Lower lobe of right lung (tissue), 2 donors: Measurements from ENCODE around the gene CCL1. TPM values are rescaled to one million over a fixed set of nuclear protein-coding genes. Genes with fewer than 3 reads are reported as not detected.

Source experiments
- ATAC-seq, 2 donors: fragments of 200-7000 bp; cut with Tn5 transposase; one replicate each; pipeline ENCODE4 v1.9.1; 2020 to 2022; ENCODE audit warnings: mild to moderate bottlenecking in 2 of 2, moderate library complexity in 2 of 2
- DNase-seq: peaks from one replicate; pipeline ENCODE4 v3.0.0-alpha.2; 2020
- H3K27ac ChIP-seq: fragments of 200-600 bp; one replicate; pipeline ENCODE4 v1.8.0; 2022
- H3K27me3 ChIP-seq: fragments of 200-600 bp; one replicate; pipeline ENCODE4 v1.8.0; 2022; ENCODE audit warnings: low read depth
- H3K36me3 ChIP-seq: fragments of 200-600 bp; one replicate; pipeline ENCODE4 v1.8.0; 2022; ENCODE audit warnings: mild to moderate bottlenecking
- H3K4me1 ChIP-seq: fragments of 200-600 bp; one replicate; pipeline ENCODE4 v1.8.0; 2022
- H3K4me3 ChIP-seq: fragments of 200-600 bp; one replicate; pipeline ENCODE4 v1.8.0; 2022; ENCODE audit warnings: mild to moderate bottlenecking
- H3K9me3 ChIP-seq: fragments of 200-600 bp; one replicate; pipeline ENCODE4 v1.8.0; 2022
- intact Hi-C: fragments of 100-400 bp; cut with DNase I; formaldehyde crosslinking; loops from one replicate; pipeline ENCODE4 v1.11.0; 2022
- total RNA-seq: library from RNA; stranded (reverse); fragmentation: NEBNext Ultra II Directional; extraction: Animal tissue kit (Norgen Biotek cat#: 25700); gene quantifications from one replicate; pipeline ENCODE4 v1.2.1, GENCODE V29; 2021
- TF ChIP-seq, protein P1 (sequence below): fragments of 200-600 bp; IDR thresholded peaks from one replicate; pipeline ENCODE4 v1.8.0; 2022; ENCODE audit warnings: antibody characterized with exemption, mild to moderate bottlenecking
- donor health status: DM: no; HTN: yes; CAD: no; lungs with severe emphysema.

Gene CCL1
- total RNA-seq, 1 donor from 2014 or later: not detected

DNA sequence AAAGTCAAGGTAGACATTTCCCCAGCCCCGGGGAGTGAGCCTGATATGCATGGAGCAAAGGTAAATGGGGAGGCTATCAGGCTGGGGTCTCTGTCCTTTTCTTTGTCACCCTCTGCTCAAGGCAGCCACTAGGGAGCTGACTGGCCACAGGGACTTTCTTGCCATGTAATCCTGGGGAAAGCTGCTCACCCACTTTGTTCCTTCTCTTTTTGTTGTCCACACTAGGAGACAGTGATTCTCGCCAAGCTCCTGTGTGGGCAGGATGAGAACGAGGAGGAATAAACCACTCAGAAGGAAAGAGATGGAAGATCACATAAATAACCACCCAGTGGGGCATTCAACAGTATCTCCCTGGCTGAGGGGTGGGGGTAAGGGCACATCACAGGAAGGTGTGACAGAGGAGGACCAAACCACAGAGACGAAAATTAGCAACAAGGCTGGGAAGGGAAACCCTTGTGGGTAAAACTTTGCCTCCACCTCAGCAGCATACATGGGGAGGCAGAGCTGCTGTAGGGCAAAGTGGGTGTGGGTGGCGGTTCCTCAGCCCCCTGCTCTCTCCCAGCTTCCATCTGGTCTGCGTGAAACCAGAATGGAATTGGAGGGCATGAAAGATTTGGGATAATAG, 26.2 kb upstream of the CCL1 start:
- DNase-seq: no peak
- no peaks in the 10 kb centered on the region for H3K4me1 ChIP-seq
- TF ChIP-seq, protein P1, sequence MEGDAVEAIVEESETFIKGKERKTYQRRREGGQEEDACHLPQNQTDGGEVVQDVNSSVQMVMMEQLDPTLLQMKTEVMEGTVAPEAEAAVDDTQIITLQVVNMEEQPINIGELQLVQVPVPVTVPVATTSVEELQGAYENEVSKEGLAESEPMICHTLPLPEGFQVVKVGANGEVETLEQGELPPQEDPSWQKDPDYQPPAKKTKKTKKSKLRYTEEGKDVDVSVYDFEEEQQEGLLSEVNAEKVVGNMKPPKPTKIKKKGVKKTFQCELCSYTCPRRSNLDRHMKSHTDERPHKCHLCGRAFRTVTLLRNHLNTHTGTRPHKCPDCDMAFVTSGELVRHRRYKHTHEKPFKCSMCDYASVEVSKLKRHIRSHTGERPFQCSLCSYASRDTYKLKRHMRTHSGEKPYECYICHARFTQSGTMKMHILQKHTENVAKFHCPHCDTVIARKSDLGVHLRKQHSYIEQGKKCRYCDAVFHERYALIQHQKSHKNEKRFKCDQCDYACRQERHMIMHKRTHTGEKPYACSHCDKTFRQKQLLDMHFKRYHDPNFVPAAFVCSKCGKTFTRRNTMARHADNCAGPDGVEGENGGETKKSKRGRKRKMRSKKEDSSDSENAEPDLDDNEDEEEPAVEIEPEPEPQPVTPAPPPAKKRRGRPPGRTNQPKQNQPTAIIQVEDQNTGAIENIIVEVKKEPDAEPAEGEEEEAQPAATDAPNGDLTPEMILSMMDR: no peak
- H3K4me3 ChIP-seq: no peak overlapping the region
- H3K9me3 ChIP-seq: no peaks in the 10 kb centered on the region
- H3K27me3 ChIP-seq: no peaks in the 10 kb centered on the region
- ATAC-seq: no peak
- no peak overlapping the region for H3K27ac ChIP-seq
- intact Hi-C loops: no loop called here
- H3K36me3 ChIP-seq: no peaks in the 10 kb centered on the region

DNA sequence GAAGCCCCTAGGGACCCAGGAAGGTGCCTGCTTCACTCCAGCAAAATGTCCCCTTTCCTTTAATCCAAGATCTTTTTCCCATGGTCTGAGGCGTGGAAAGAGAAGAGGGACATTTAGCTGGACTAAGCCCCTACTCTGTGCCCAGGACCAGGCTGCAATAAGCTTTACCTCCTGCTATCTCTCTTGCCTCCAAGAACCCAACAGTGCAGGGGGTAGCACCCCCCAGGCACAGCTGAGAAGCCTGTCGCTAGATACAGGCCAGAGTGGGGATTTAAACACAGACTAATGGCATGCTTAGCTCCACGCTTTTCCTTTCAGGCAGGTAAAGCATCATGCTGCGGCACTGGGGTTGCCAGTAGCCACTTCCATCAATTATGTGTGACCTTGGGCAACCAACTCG, 24.5 kb upstream of the CCL1 start:
- Histone ChIP-seq H3K27me3 (no peaks in the 10 kb centered on the region), H3K4me3 (no peak overlapping the region), H3K9me3 (no peaks in the 10 kb centered on the region), H3K36me3 (no peaks in the 10 kb centered on the region), H3K27ac (no peak overlapping the region), H3K4me1 (peaks cover 4% of the 10 kb centered on the region)
- DNase-seq (no peak), ATAC-seq (no peak)
- intact Hi-C loops: no loop called here
- TF ChIP-seq, protein P1: no peak

DNA sequence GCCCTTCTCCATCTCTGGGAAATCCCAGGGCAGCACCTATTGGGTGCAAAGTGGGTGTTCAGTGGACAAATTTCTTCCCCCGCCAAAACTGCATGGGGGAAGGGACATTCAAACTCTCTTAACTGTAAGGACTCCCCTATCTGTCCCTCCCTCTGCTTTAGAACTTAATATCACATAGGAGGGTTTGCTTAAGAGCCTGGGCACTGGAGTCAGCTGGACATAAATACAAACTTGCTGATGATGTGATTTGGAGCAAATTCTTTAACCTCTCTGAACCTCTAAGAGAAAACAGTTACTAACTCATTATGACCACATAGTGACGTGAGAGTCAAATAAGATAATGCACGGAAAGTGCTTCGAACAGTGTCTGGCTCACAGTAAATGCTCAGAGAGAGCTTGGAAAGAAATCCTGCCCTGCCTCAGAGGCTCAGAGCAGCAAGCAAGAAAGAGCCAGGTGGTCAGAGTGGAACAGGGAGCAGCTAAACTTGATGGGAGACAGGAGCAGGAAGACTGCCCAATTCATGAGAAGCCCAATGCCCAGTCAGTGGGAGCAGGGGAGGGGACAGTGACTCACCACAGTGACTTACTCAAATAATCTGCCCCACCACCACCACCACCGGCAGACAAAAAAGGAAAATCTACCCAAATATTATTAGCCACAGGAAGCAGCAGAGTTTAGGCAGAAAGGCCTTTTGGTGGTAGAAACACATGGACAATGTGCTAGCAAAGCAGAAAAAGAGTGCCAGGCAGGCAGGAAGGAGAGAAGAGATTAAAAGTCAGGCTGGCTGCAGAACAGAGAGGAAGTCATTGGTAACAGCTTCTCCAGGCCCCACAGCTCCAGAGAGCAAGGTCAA, 23.9 kb upstream of the CCL1 start:
- Histone ChIP-seq H3K27me3 (no peaks in the 10 kb centered on the region), H3K4me3 (no peak overlapping the region), H3K36me3 (no peaks in the 10 kb centered on the region), H3K27ac (no peak overlapping the region), H3K9me3 (no peaks in the 10 kb centered on the region), H3K4me1 (peaks cover 5% of the 10 kb centered on the region)
- intact Hi-C loops: no loop called here
- TF ChIP-seq, protein P1: no peak
- DNase-seq: no peak
- no peak for ATAC-seq

DNA sequence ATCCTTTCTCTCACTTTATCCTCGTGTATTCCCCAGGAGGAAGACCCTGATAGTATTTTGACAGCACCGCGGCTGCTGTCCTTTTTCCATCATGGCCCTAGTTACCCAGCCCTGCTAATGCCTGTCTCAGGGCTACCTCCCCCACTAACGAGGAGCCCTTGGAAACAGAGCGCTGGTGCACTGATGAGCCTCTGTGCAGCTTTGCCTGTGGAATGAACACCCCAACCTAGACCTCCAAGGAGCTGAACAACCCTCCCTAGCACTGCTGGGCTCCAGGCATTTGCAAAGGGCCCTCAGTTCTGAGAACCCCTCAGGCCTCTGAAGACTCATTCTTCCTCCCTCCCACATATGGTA, 23.3 kb upstream of the CCL1 start:
- peaks cover 5% of the 10 kb centered on the region for H3K4me1 ChIP-seq
- intact Hi-C loops: no loop called here
- no peaks in the 10 kb centered on the region for H3K9me3 ChIP-seq
- no peak for DNase-seq
- no peak overlapping the region for H3K27ac ChIP-seq
- no peaks in the 10 kb centered on the region for H3K36me3 ChIP-seq
- no peak for ATAC-seq
- no peak overlapping the region for H3K4me3 ChIP-seq
- no peaks in the 10 kb centered on the region for H3K27me3 ChIP-seq
- TF ChIP-seq, protein P1: no peak

DNA sequence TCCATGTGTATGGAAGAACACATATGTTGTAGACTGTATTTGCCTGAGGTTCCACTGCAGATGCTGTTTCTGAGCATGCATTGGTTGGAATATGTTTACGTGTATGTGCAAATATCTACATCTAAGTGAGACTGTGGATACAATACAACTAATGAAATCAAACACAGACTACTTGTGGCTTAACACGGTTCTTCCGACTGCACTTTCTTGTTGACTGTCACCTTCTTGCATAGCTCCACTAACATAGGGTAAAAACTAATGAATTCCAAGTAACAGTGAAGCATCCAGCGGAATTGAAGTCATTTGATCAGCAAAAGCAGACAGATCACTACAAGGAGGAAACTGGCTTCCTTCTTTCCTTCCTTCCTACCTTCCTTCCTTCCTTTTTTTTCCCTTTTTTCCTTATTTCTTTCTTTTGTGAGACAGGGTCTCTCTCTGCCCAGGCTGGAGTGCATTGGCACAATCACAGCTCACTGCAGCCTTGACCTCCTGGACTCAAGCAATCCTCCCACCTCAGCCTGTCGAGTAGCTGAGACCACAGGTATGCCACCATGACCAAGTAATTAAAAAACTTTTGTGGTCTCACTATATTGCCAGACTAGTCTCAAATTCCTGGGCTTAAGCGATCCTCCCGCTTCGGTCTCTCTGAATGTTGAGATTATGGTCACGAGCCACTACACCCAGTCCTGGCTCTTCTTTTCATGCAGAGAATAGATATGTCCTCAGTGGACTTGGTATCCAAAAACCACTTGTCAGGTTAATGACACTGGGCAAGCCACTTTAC, 22.0 kb upstream of the CCL1 start:
- Histone ChIP-seq H3K27ac (no peak overlapping the region), H3K9me3 (no peaks in the 10 kb centered on the region), H3K27me3 (no peaks in the 10 kb centered on the region), H3K4me3 (no peak overlapping the region), H3K4me1 (peaks cover 5% of the 10 kb centered on the region), H3K36me3 (no peaks in the 10 kb centered on the region)
- TF ChIP-seq, protein P1: no peak
- ATAC-seq (no peak), DNase-seq (no peak)
- intact Hi-C loops: no loop called here
